Skeletal muscle tissue (tissue), 4 donors: Measurements from ENCODE around the gene PIK3C3. TPM values are rescaled to one million over a fixed set of nuclear protein-coding genes. Genes with fewer than 3 reads are reported as not detected.

ENCODE experiments used
- H3K27ac ChIP-seq: one replicate; pipeline ENCODE4 v1.7.0; 2013; ENCODE audit warnings: mild to moderate bottlenecking, low read depth, low read length, inconsistent platforms
- H3K27me3 ChIP-seq, 3 donors: one replicate each; pipeline ENCODE4 v1.7.0; 2013; ENCODE audit warnings: low read length in 3 of 3; ENCODE audit not compliant: control insufficient read depth in 3 of 3, insufficient read depth in 3 of 3
- H3K36me3 ChIP-seq, 3 donors: one replicate each; pipeline ENCODE4 v1.7.0; 2013; ENCODE audit warnings: low read length in 3 of 3; ENCODE audit not compliant: control insufficient read depth in 3 of 3, insufficient read depth in 3 of 3
- H3K4me1 ChIP-seq, 3 donors: one replicate each; pipeline ENCODE4 v1.7.0; 2013; ENCODE audit warnings: low read length in 3 of 3, mild to moderate bottlenecking in 3 of 3; ENCODE audit not compliant: control insufficient read depth in 3 of 3, insufficient read depth in 3 of 3
- H3K4me3 ChIP-seq, 3 donors: one replicate each; pipeline ENCODE4 v1.7.0; 2013; ENCODE audit warnings: low read length in 3 of 3
- H3K9ac ChIP-seq, 3 donors: one replicate each; pipeline ENCODE4 v1.7.0; 2013; ENCODE audit warnings: low read length in 3 of 3, mild to moderate bottlenecking in 3 of 3, moderate library complexity in 2 of 3, low read depth in 1 of 3
- H3K9me3 ChIP-seq, 3 donors: one replicate each; pipeline ENCODE4 v1.7.0; 2013; ENCODE audit warnings: low read length in 3 of 3; ENCODE audit not compliant: control insufficient read depth in 3 of 3
- total RNA-seq: library from RNA; depleted of rRNA; stranded (reverse); fragments of >200 nt; gene quantifications from one replicate; pipeline ENCODE4 v1.2.3, GENCODE V29; 2014
- donor health status: Osteomylitis.

PIK3C3 gene
- total RNA-seq: 50.1 TPM

GRCh38 chr18:41954827-41955613 lies at the start of gene PIK3C3:
Gene PIK3C3 (plus strand): TSS chr18:41955234. CDS start chr18:41955292, 58 bp downstream.
- H3K9me3 ChIP-seq: no peaks in the 10 kb centered on the region
- H3K36me3 ChIP-seq: peaks cover 4 to 8% (median 4%) of the 10 kb centered on the region in 3 donors
- no peaks in the 10 kb centered on the region for H3K27me3 ChIP-seq
- peak within 1 kb of the TSS; percentile 89 to 100 (median 91) for H3K4me3 ChIP-seq
- H3K4me1 ChIP-seq: peaks cover 8 to 12% (median 10%) of the 10 kb centered on the region in 3 donors
- H3K27ac ChIP-seq: peak within 1 kb of the TSS; percentile 81
- peak within 1 kb of the TSS; percentile 88 to 94 (median 94) for H3K9ac ChIP-seq

- H3K27me3 ChIP-seq: no peaks in the 10 kb centered on the region
- no peak overlapping the region for H3K9ac ChIP-seq
- no peaks in the 10 kb centered on the region for H3K36me3 ChIP-seq
- H3K27ac ChIP-seq: no peak overlapping the region
- peaks cover 0 to 1% (median 0%) of the 10 kb centered on the region in 3 donors for H3K9me3 ChIP-seq
- no peak overlapping the region for H3K4me3 ChIP-seq
- H3K4me1 ChIP-seq: no peaks in the 10 kb centered on the region
Observed at GRCh38 chr18:41905786-41906527, 49.1 kb upstream of the PIK3C3 start.

- Histone ChIP-seq H3K9ac (no peak overlapping the region), H3K4me3 (no peak overlapping the region)
Observed at GRCh38 chr18:41906528-41907146, 48.4 kb upstream of the PIK3C3 start.

GRCh38 chr18:41917181-41917580 lies 37.9 kb upstream of the PIK3C3 start:
- H3K36me3 ChIP-seq: no peaks in the 10 kb centered on the region
- no peaks in the 10 kb centered on the region for H3K27me3 ChIP-seq
- H3K9me3 ChIP-seq: no peaks in the 10 kb centered on the region
- no peak overlapping the region for H3K9ac ChIP-seq
- no peak overlapping the region for H3K4me3 ChIP-seq
- H3K27ac ChIP-seq: no peak overlapping the region
- no peaks in the 10 kb centered on the region for H3K4me1 ChIP-seq

More at GRCh38 chr18:41906528-41907146, 48.4 kb upstream of the PIK3C3 start:
- H3K9me3 ChIP-seq: peaks cover 0 to 1% (median 0%) of the 10 kb centered on the region in 3 donors
- H3K4me1 ChIP-seq: no peaks in the 10 kb centered on the region
- no peaks in the 10 kb centered on the region for H3K36me3 ChIP-seq
- H3K27me3 ChIP-seq: no peaks in the 10 kb centered on the region
- H3K27ac ChIP-seq: no peak overlapping the region

- no peak overlapping the region for H3K4me3 ChIP-seq
- H3K4me1 ChIP-seq: no peaks in the 10 kb centered on the region
- no peaks in the 10 kb centered on the region for H3K27me3 ChIP-seq
- no peak overlapping the region for H3K27ac ChIP-seq
- no peaks in the 10 kb centered on the region for H3K9me3 ChIP-seq
- H3K36me3 ChIP-seq: no peaks in the 10 kb centered on the region
- no peak overlapping the region for H3K9ac ChIP-seq
Observed at GRCh38 chr18:41921770-41922169, 33.3 kb upstream of the PIK3C3 start.

- H3K4me1 ChIP-seq: no peaks in the 10 kb centered on the region
- no peaks in the 10 kb centered on the region for H3K36me3 ChIP-seq
- no peak overlapping the region for H3K27ac ChIP-seq
- H3K9me3 ChIP-seq: no peaks in the 10 kb centered on the region
- no peak overlapping the region for H3K9ac ChIP-seq
- H3K4me3 ChIP-seq: no peak overlapping the region
- H3K27me3 ChIP-seq: no peaks in the 10 kb centered on the region
Observed at GRCh38 chr18:41922176-41922575, 32.9 kb upstream of the PIK3C3 start.

- Histone ChIP-seq H3K4me1 (no peaks in the 10 kb centered on the region), H3K27me3 (no peaks in the 10 kb centered on the region), H3K27ac (no peak overlapping the region), H3K36me3 (no peaks in the 10 kb centered on the region), H3K9me3 (no peaks in the 10 kb centered on the region), H3K4me3 (no peak overlapping the region), H3K9ac (no peak overlapping the region)
Observed at GRCh38 chr18:41922841-41923240, 32.2 kb upstream of the PIK3C3 start.

GRCh38 chr18:41923446-41923845 lies 31.6 kb upstream of the PIK3C3 start:
- Histone ChIP-seq H3K27me3 (no peaks in the 10 kb centered on the region), H3K9me3 (no peaks in the 10 kb centered on the region), H3K27ac (no peak overlapping the region), H3K36me3 (no peaks in the 10 kb centered on the region), H3K4me3 (no peak overlapping the region), H3K4me1 (no peaks in the 10 kb centered on the region), H3K9ac (no peak overlapping the region)

- H3K9ac ChIP-seq: no peak overlapping the region
- H3K4me3 ChIP-seq: no peak overlapping the region
- H3K27ac ChIP-seq: no peak overlapping the region
- H3K9me3 ChIP-seq: no peaks in the 10 kb centered on the region
- peaks cover 0 to 4% (median 2%) of the 10 kb centered on the region in 3 donors for H3K27me3 ChIP-seq
- no peaks in the 10 kb centered on the region for H3K36me3 ChIP-seq
- H3K4me1 ChIP-seq: no peaks in the 10 kb centered on the region
Observed at GRCh38 chr18:41928581-41928980, 26.5 kb upstream of the PIK3C3 start.

- Histone ChIP-seq H3K9ac (no peak overlapping the region), H3K36me3 (no peaks in the 10 kb centered on the region), H3K9me3 (no peaks in the 10 kb centered on the region), H3K4me3 (no peak overlapping the region), H3K27me3 (peaks cover 0 to 4% (median 3%) of the 10 kb centered on the region in 3 donors), H3K4me1 (no peaks in the 10 kb centered on the region), H3K27ac (no peak overlapping the region)
Observed at GRCh38 chr18:41932899-41933298, 22.1 kb upstream of the PIK3C3 start.
